NCI-H526 (cell line): ENCODE measurements around the gene DNAJC15.
A peak's percentile ranks its signal among the peaks of the same experiment; 100 is the strongest.

Experiments used
- DNase-seq, 2 experiments: peaks; one replicate each; lab custom pipeline; 2025; lab: John Stamatoyannopoulos, UW

The DNAJC15 gene

GRCh38 chr13:43126420-43126819, 103.0 kb downstream of the DNAJC15 start:
- peak; percentile 91 to 98 for DNase-seq

GRCh38 chr13:43127103-43127798, 103.9 kb downstream of the DNAJC15 start:
- DNase-seq: peak in 1 of 2 experiments; percentile 45

GRCh38 chr13:43127827-43128226, 104.4 kb downstream of the DNAJC15 start:
- DNase-seq: no peak

GRCh38 chr13:43128504-43128961, 105.1 kb downstream of the DNAJC15 start:
- DNase-seq: no peak

GRCh38 chr13:43129066-43129465, 105.7 kb downstream of the DNAJC15 start:
- DNase-seq: peak; percentile 44 to 67

- DNase-seq: peak in 1 of 2 experiments; percentile 44
Observed at GRCh38 chr13:43129511-43130110, 106.2 kb downstream of the DNAJC15 start.

- DNase-seq: peak; percentile 55 to 80
Observed at GRCh38 chr13:43132257-43132656, 108.9 kb downstream of the DNAJC15 start.

- peak; percentile 87 to 94 for DNase-seq
Observed at GRCh38 chr13:43132911-43133310, 109.5 kb downstream of the DNAJC15 start.

GRCh38 chr13:43133792-43134191, 110.4 kb downstream of the DNAJC15 start:
- peak in 1 of 2 experiments; percentile 57 for DNase-seq

GRCh38 chr13:43134868-43135267, 111.5 kb downstream of the DNAJC15 start:
- DNase-seq: peak in 1 of 2 experiments; percentile 27

- no peak for DNase-seq
Observed at GRCh38 chr13:43135516-43135915, 112.1 kb downstream of the DNAJC15 start.

GRCh38 chr13:43136920-43137575, 113.7 kb downstream of the DNAJC15 start:
- peak in 1 of 2 experiments; percentile 20 for DNase-seq

GRCh38 chr13:43139211-43139610, 115.8 kb downstream of the DNAJC15 start:
- no peak for DNase-seq

GRCh38 chr13:43139921-43140320, 116.5 kb downstream of the DNAJC15 start:
- no peak for DNase-seq

GRCh38 chr13:43140985-43141384, 117.6 kb downstream of the DNAJC15 start:
- DNase-seq: no peak

GRCh38 chr13:43141685-43142084, 118.3 kb downstream of the DNAJC15 start:
- DNase-seq: no peak

GRCh38 chr13:43143591-43143990, 120.2 kb downstream of the DNAJC15 start:
- DNase-seq: no peak

GRCh38 chr13:43145534-43146196, 122.3 kb downstream of the DNAJC15 start:
- no peak for DNase-seq

- no peak for DNase-seq
Observed at GRCh38 chr13:43146400-43146799, 123.0 kb downstream of the DNAJC15 start.

- no peak for DNase-seq
Observed at GRCh38 chr13:43150369-43151207, 127.2 kb downstream of the DNAJC15 start.

- no peak for DNase-seq
Observed at GRCh38 chr13:43153436-43154090, 130.2 kb downstream of the DNAJC15 start.
